Measurements from ENCODE around the gene LRTM2.

DNA sequence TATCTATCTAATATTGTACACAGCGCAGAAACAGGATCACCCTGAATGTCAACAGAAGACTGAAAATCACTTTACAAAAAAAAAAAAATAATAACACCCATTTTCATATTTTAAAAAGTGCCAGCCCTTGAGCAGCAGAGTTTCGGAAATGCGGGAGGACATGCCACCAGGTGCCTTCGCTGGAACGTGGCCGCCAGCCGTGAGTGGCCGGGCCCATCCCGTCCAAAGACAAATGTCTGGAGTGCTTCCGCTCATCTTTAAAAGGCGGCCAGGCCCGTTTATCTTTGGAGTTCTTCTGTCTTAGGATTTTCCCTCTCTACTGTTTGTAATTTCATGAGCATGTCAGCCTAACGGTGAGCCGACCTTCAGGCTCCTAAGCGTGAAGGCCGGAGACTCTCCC lies 43.5 kb downstream of the LRTM2 start:
- TF ChIP-seq RAD21 (IDR thresholded peaks at IDR 0.05; ENCODE audit: low read depth) (no peak), POLR2A (IDR thresholded peaks at IDR 0.05; ENCODE audit: borderline replicate concordance, extremely low read depth, insufficient read depth, insufficient read length) (no peak), SIN3A (IDR thresholded peaks at IDR 0.05; ENCODE audit: low read depth) (no peak), POLR2AphosphoS5 (IDR thresholded peaks at IDR 0.05; ENCODE audit: low read depth, low read length) (no peak), YY1 (IDR thresholded peaks at IDR 0.05; ENCODE audit: extremely low read depth, insufficient replicate concordance, low read depth, low read length) (no peak), CEBPB (IDR thresholded peaks at IDR 0.05; ENCODE audit: low read depth) (no peak), JUND (IDR thresholded peaks at IDR 0.05) (no peak), ZNF274 (IDR thresholded peaks at IDR 0.05; ENCODE audit: low read depth, low read length) (no peak), SP1 (IDR thresholded peaks at IDR 0.05; ENCODE audit: low read depth) (no peak)
- TF ChIP-seq, protein P1, sequence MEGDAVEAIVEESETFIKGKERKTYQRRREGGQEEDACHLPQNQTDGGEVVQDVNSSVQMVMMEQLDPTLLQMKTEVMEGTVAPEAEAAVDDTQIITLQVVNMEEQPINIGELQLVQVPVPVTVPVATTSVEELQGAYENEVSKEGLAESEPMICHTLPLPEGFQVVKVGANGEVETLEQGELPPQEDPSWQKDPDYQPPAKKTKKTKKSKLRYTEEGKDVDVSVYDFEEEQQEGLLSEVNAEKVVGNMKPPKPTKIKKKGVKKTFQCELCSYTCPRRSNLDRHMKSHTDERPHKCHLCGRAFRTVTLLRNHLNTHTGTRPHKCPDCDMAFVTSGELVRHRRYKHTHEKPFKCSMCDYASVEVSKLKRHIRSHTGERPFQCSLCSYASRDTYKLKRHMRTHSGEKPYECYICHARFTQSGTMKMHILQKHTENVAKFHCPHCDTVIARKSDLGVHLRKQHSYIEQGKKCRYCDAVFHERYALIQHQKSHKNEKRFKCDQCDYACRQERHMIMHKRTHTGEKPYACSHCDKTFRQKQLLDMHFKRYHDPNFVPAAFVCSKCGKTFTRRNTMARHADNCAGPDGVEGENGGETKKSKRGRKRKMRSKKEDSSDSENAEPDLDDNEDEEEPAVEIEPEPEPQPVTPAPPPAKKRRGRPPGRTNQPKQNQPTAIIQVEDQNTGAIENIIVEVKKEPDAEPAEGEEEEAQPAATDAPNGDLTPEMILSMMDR (IDR thresholded peaks at IDR 0.05 in 2 of 3, conservative IDR thresholded peaks at IDR 0.05 in 1 of 3; ENCODE audit: borderline replicate concordance in 1 of 3, insufficient read depth in 1 of 3, low read depth in 2 of 3, low read length in 2 of 3) = no peak
- TF ChIP-seq, protein P2, sequence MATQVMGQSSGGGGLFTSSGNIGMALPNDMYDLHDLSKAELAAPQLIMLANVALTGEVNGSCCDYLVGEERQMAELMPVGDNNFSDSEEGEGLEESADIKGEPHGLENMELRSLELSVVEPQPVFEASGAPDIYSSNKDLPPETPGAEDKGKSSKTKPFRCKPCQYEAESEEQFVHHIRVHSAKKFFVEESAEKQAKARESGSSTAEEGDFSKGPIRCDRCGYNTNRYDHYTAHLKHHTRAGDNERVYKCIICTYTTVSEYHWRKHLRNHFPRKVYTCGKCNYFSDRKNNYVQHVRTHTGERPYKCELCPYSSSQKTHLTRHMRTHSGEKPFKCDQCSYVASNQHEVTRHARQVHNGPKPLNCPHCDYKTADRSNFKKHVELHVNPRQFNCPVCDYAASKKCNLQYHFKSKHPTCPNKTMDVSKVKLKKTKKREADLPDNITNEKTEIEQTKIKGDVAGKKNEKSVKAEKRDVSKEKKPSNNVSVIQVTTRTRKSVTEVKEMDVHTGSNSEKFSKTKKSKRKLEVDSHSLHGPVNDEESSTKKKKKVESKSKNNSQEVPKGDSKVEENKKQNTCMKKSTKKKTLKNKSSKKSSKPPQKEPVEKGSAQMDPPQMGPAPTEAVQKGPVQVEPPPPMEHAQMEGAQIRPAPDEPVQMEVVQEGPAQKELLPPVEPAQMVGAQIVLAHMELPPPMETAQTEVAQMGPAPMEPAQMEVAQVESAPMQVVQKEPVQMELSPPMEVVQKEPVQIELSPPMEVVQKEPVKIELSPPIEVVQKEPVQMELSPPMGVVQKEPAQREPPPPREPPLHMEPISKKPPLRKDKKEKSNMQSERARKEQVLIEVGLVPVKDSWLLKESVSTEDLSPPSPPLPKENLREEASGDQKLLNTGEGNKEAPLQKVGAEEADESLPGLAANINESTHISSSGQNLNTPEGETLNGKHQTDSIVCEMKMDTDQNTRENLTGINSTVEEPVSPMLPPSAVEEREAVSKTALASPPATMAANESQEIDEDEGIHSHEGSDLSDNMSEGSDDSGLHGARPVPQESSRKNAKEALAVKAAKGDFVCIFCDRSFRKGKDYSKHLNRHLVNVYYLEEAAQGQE (IDR thresholded peaks at IDR 0.05; ENCODE audit: low read depth) = no peak
- TF ChIP-seq, protein P3, sequence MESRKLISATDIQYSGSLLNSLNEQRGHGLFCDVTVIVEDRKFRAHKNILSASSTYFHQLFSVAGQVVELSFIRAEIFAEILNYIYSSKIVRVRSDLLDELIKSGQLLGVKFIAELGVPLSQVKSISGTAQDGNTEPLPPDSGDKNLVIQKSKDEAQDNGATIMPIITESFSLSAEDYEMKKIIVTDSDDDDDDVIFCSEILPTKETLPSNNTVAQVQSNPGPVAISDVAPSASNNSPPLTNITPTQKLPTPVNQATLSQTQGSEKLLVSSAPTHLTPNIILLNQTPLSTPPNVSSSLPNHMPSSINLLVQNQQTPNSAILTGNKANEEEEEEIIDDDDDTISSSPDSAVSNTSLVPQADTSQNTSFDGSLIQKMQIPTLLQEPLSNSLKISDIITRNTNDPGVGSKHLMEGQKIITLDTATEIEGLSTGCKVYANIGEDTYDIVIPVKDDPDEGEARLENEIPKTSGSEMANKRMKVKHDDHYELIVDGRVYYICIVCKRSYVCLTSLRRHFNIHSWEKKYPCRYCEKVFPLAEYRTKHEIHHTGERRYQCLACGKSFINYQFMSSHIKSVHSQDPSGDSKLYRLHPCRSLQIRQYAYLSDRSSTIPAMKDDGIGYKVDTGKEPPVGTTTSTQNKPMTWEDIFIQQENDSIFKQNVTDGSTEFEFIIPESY (IDR thresholded peaks at IDR 0.05; ENCODE audit: extremely low read depth, insufficient replicate concordance, low read length) = no peak
- TF ChIP-seq, protein P4, sequence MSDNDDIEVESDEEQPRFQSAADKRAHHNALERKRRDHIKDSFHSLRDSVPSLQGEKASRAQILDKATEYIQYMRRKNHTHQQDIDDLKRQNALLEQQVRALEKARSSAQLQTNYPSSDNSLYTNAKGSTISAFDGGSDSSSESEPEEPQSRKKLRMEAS (IDR thresholded peaks at IDR 0.05) = no peak
